GM10266 (cell line): Measurements from ENCODE around the gene NRIP3.
"Not testable (repeated sequence)": the region's sequence is repeated elsewhere in the genome, so short reads cannot be mapped to it uniquely, and the experiment has no call there.

Experiments used
- DNase-seq: peaks from one replicate; pipeline ENCODE4 v3.0.0; 2012; ENCODE audit errors: extremely low spot score
- TF ChIP-seq, protein P1 (sequence below): IDR thresholded peaks from 2 replicates; pipeline ENCODE4 v1.5.1; 2012; ENCODE audit warnings: mild to moderate bottlenecking, low read depth; ENCODE audit not compliant: control insufficient read depth, insufficient read depth; ENCODE audit errors: missing control alignments

The NRIP3 gene

DNA sequence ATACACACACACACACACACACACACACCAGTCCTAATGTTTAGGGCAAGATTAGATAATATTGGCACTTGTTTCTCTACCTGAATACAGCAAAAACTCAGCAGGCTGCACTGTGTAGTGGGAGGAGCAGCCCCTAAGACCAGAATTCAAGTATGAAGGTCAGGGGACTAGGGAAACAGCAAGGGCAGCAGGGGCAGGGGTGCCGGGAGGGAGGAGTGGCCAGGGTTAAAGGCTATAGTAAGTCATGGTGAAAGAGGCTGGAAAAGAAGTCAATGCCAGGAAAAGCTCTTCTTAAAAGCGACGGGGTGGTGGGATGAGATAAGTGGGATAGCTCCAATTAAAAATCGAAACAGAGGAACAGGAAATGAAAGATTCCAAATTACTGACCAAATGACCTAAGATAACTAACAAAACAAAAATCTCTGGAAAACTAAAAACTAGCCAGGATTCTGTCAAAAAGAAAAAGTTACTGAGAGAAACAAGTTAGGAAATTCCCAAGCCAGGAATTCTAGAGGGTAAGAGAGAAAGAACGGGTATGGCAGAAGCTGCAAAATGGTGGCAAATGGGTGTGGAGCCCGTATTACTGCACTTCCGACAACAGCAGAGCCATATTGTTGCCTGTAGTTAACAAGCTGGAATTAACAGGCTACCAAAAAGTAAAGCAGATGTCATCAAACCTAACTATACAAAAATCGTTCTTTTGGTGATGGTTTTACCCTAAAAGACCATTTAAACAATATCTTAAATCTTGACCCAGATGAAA, 62.3 kb downstream of the NRIP3 start:
- no peak for DNase-seq
- TF ChIP-seq, protein P1, sequence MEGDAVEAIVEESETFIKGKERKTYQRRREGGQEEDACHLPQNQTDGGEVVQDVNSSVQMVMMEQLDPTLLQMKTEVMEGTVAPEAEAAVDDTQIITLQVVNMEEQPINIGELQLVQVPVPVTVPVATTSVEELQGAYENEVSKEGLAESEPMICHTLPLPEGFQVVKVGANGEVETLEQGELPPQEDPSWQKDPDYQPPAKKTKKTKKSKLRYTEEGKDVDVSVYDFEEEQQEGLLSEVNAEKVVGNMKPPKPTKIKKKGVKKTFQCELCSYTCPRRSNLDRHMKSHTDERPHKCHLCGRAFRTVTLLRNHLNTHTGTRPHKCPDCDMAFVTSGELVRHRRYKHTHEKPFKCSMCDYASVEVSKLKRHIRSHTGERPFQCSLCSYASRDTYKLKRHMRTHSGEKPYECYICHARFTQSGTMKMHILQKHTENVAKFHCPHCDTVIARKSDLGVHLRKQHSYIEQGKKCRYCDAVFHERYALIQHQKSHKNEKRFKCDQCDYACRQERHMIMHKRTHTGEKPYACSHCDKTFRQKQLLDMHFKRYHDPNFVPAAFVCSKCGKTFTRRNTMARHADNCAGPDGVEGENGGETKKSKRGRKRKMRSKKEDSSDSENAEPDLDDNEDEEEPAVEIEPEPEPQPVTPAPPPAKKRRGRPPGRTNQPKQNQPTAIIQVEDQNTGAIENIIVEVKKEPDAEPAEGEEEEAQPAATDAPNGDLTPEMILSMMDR: no peak

DNA sequence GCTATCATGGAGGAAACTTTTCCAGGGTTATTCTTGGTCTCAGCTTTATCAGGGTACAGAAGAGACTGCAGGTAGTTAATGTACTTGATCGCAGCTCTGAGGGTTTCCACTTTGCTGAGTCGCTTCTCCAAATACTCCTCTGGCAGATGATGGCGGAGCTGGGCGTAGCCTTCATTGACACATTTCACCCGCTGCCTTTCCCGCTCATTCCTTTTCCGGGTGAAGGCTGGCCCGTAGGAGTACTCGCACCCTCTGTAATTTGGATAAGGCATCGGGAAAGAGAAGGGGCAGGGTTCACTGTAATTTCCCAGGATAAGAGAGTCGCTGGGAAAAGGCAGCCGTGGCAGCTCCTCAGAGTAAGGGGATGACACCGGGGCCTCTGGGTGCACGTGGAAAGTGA, 66.1 kb downstream of the NRIP3 start:
- DNase-seq: no peak
- TF ChIP-seq, protein P1: no peak

DNA sequence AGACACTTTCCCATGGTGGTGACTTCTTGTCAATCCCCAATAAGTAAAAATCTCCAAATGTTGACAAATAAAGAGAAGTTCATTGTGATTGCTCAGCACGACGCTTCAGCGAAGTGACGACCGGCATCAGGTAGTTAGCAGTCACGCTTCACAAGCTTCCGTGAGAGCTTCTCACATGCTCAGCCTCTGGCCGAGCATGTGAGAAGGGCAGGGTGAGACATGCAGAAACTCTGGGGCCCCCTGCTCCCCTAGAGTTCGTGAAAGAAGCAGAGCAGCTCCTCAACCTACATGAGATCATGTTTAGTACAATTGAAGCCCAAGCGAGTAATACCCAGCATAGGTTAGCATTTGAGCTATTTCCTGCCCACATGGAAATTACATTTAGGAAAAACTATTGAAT, 66.6 kb downstream of the NRIP3 start:
- no peak for DNase-seq
- TF ChIP-seq, protein P1: no peak

DNA sequence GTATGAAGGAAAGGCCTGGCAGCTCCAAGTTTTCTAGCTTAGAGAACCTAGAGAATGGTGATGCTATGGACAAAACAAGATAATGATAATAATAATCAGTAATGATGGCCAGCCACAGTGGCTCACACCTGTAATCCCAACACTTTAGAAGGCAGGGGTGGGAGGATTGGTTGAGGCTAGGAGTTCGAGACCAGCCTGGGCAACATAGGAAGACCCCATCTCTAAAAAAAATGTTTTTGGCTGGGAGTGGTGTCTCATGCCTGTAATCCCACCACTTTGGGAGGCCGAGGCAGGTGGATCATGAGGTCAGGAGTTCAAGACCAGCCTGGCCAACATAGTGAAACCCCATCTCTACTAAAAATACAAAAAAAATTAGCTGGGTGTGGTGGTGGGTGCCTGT, 68.0 kb downstream of the NRIP3 start:
- not testable (repeated sequence) for DNase-seq

DNA sequence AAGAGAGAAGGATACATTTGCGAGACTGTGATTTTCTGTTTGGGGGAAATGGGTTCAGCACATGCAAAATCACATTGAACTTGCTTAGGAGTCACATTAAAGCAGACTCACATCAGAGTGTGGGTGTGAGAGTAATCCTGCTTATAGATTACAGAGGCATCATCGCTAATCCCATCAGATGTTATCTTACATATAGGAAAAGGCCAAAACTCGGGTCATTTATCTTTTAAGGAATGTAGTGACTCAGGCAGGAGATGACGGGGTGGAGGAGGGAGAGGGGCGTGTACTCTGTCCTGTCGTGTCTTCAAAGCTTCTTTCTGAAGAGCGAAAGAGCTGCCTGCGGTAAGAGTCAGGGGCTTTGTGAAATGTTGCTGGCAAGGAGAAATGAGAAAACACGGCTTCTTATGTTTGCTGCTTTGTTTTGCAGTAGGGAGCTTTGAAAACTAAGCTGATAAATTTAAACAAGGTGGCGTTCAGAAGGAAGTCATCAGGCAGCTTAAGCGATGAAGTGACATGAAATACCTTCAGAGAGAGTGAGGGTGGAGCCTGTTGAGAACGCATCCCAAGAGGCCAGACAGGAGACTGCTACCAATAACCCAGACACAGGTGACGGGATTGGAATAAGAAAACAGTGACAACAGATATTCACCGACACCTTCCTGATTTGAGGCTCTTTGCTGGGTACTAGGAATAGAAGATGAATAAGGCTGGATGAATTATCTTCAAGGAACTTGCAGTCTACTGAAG, 68.9 kb downstream of the NRIP3 start:
- TF ChIP-seq, protein P1: no peak
- no peak for DNase-seq

DNA sequence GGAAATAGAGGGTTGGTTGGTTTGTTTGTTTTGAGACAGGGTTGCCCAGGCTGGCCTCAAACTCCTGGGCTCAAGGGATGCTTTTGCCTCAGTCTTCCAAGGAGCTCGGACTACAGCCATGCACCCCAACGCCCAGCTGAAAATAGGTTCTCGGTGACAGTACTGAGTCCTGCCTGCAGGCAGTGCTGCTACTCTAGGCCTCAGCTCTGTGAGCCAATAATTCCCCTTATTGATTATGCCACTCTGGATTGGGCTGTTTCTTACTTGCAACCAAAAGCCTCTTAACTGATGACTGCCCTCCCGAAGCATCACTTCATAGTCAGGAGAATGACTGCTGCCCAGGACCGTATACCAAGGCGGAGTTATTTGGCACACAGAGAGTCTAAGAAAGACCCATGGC, 69.9 kb downstream of the NRIP3 start:
- no peak for DNase-seq
- TF ChIP-seq, protein P1: no peak

DNA sequence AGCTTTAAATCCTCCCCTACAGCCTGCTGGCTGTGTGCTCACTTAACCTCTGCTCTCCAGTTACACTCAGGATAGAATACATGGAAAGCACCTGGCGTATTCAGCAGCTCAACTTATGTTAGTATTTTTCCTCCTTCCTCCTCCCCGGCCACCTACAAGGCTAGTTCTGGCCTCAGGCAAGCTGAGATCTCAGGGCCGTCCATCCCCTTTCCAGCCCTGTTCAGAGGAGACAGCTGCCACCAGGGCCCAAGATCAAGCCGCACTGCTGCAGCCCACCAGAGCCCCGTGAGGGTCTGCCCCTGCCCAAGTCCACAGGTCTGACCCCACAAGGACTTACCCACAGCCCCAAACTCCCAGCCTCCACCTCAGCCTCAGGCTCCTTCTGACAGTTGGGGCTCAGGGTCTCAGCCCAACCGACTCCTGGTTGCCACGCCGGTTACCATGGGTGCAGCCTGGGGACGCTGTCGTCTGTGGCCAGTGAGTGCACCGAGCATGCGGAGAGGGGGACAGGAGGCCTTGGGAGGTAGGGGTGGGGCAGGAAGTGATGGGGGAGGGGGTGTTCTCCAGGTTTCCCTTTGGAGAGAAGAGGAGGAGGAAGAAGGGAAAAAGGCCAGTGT, 71.1 kb downstream of the NRIP3 start, which contains the start of gene C11orf16:
TSS of gene C11orf16 (minus strand) at position 384 of the 617 bp plus-strand sequence. CDS start 639 bp downstream, outside the sequence.
- DNase-seq: no peak
- TF ChIP-seq, protein P1: no peak
